HG03558 (cell line): ENCODE measurements around the gene PTX4.
"Not testable (repeated sequence)": the region's sequence is repeated elsewhere in the genome, so short reads cannot be mapped to it uniquely, and the experiment has no call there.

ENCODE experiments used
- ATAC-seq: cut with Tn5 transposase; IDR thresholded peaks from one replicate; pipeline ENCODE4 v1.9.1; 2021; ENCODE audit warnings: moderate number of reproducible peaks; ENCODE audit not compliant: unreplicated experiment; ENCODE audit errors: extremely low read depth

Gene PTX4

GRCh38 chr16:1487395-1488053 is 1.2 kb downstream of the PTX4 start:
- no peak for ATAC-seq

GRCh38 chr16:1486551-1487390 is 2.0 kb downstream of the PTX4 start:
- no peak for ATAC-seq

- ATAC-seq, result no peak
Observed at GRCh38 chr16:1485847-1486496, 2.8 kb downstream of the PTX4 start.

- ATAC-seq, result no peak
Observed at GRCh38 chr16:1481906-1482835, 6.6 kb downstream of the PTX4 start.

- ATAC-seq, result not testable (repeated sequence)
Observed at GRCh38 chr16:1478937-1479336, 9.8 kb downstream of the PTX4 start.

GRCh38 chr16:1477033-1477432 is 11.7 kb downstream of the PTX4 start:
- ATAC-seq, result no peak

GRCh38 chr16:1475552-1476114 is 13.1 kb downstream of the PTX4 start:
- ATAC-seq, result no peak

- peak; percentile 65 for ATAC-seq
Observed at GRCh38 chr16:1474796-1475551, 13.8 kb downstream of the PTX4 start, which contains the start of gene CLCN7. CLCN7 (minus strand) TSS chr16:1475028; CDS start chr16:1474974, 54 bp downstream.

- ATAC-seq, result peak; percentile 13
Observed at GRCh38 chr16:1474082-1474795, 14.5 kb downstream of the PTX4 start.

- ATAC-seq, result no peak
Observed at GRCh38 chr16:1472974-1473373, 15.8 kb downstream of the PTX4 start.

GRCh38 chr16:1471569-1472194 is 17.1 kb downstream of the PTX4 start:
- no peak for ATAC-seq

GRCh38 chr16:1470481-1471251 is 18.1 kb downstream of the PTX4 start:
- no peak for ATAC-seq

GRCh38 chr16:1469693-1470201 is 19.0 kb downstream of the PTX4 start:
- ATAC-seq, result no peak

- not testable (repeated sequence) for ATAC-seq
Observed at GRCh38 chr16:1469141-1469540, 19.6 kb downstream of the PTX4 start.

GRCh38 chr16:1468426-1468810 is 20.3 kb downstream of the PTX4 start:
- ATAC-seq, result no peak

- no peak for ATAC-seq
Observed at GRCh38 chr16:1466968-1467521, 21.7 kb downstream of the PTX4 start.

GRCh38 chr16:1466054-1466453 is 22.7 kb downstream of the PTX4 start:
- ATAC-seq, result no peak
